ENCODE results near the gene SUGCT. TPM values are rescaled to one million over a fixed set of nuclear protein-coding genes. Genes with fewer than 3 reads are reported as not detected.

The SUGCT gene
- total RNA-seq, 1 experiment from 2014 or later: 4.6 TPM

GRCh38 chr7:40839881-40840280 is 705.1 kb downstream of the SUGCT start (continued):
- TF ChIP-seq TEAD4 (CRISPR knock-in tag; IDR thresholded peaks at IDR 0.05): no peak

DNA sequence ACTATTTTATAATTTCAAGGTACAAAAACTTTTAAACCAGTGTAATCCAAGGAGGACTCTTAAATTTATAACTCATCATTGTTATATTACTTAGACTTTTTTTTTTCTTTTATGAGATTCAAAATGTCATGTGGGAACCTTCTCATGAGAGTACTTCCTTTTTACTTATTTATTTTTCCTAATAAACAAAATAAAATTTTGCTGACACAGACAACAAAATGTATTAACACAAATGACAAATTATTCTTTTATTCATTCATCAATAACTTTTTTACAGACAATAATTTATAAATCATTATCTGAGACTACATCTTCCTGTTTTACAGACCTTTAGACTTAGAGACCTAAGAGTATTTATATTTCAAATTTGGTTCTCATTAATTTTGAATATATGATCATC is 706.2 kb downstream of the SUGCT start:
- ChIA-PET POLR2A (no interaction called here), CTCF (no interaction called here)
- peaks cover 9% of the 10 kb centered on the region for H3K36me3 Mint-ChIP-seq
- TF ChIP-seq ZNF263 (CRISPR knock-in tag; IDR thresholded peaks at IDR 0.05; ENCODE audit: low read depth): no peak
- TF ChIP-seq, protein P1, sequence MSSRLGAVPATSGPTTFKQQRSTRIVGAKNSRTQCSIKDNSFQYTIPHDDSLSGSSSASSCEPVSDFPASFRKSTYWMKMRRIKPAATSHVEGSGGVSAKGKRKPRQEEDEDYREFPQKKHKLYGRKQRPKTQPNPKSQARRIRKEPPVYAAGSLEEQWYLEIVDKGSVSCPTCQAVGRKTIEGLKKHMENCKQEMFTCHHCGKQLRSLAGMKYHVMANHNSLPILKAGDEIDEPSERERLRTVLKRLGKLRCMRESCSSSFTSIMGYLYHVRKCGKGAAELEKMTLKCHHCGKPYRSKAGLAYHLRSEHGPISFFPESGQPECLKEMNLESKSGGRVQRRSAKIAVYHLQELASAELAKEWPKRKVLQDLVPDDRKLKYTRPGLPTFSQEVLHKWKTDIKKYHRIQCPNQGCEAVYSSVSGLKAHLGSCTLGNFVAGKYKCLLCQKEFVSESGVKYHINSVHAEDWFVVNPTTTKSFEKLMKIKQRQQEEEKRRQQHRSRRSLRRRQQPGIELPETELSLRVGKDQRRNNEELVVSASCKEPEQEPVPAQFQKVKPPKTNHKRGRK (CRISPR knock-in tag; IDR thresholded peaks at IDR 0.05; ENCODE audit: borderline replicate concordance): no peak
- no peak for TF ChIP-seq TEAD1 (CRISPR knock-in tag; IDR thresholded peaks at IDR 0.05)
- no peak for TF ChIP-seq ZNF138 (CRISPR knock-in tag; conservative IDR thresholded peaks at IDR 0.05)
- TF ChIP-seq, protein P2, sequence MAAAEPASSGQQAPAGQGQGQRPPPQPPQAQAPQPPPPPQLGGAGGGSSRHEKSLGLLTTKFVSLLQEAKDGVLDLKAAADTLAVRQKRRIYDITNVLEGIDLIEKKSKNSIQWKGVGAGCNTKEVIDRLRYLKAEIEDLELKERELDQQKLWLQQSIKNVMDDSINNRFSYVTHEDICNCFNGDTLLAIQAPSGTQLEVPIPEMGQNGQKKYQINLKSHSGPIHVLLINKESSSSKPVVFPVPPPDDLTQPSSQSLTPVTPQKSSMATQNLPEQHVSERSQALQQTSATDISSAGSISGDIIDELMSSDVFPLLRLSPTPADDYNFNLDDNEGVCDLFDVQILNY (CRISPR knock-in tag; IDR thresholded peaks at IDR 0.05): no peak
- no peak for TF ChIP-seq MYBL2 (CRISPR knock-in tag; IDR thresholded peaks at IDR 0.05)
- TF ChIP-seq, protein P3, sequence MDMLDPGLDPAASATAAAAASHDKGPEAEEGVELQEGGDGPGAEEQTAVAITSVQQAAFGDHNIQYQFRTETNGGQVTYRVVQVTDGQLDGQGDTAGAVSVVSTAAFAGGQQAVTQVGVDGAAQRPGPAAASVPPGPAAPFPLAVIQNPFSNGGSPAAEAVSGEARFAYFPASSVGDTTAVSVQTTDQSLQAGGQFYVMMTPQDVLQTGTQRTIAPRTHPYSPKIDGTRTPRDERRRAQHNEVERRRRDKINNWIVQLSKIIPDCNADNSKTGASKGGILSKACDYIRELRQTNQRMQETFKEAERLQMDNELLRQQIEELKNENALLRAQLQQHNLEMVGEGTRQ (CRISPR knock-in tag; IDR thresholded peaks at IDR 0.05): no peak
- no peak for TF ChIP-seq GRHL2 (CRISPR knock-in tag; IDR thresholded peaks at IDR 0.05; ENCODE audit: insufficient replicate concordance, severe bottlenecking)
- no peak for TF ChIP-seq GABPB1 (CRISPR knock-in tag; IDR thresholded peaks at IDR 0.05)
- no peak for TF ChIP-seq SP1 (CRISPR knock-in tag; conservative IDR thresholded peaks at IDR 0.05)
- no peak for TF ChIP-seq ZNF219 (CRISPR knock-in tag; IDR thresholded peaks at IDR 0.05; ENCODE audit: borderline replicate concordance)
- TF ChIP-seq, protein P4, sequence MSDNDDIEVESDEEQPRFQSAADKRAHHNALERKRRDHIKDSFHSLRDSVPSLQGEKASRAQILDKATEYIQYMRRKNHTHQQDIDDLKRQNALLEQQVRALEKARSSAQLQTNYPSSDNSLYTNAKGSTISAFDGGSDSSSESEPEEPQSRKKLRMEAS (CRISPR knock-in tag; IDR thresholded peaks at IDR 0.05): no peak
- TF ChIP-seq, protein P5, sequence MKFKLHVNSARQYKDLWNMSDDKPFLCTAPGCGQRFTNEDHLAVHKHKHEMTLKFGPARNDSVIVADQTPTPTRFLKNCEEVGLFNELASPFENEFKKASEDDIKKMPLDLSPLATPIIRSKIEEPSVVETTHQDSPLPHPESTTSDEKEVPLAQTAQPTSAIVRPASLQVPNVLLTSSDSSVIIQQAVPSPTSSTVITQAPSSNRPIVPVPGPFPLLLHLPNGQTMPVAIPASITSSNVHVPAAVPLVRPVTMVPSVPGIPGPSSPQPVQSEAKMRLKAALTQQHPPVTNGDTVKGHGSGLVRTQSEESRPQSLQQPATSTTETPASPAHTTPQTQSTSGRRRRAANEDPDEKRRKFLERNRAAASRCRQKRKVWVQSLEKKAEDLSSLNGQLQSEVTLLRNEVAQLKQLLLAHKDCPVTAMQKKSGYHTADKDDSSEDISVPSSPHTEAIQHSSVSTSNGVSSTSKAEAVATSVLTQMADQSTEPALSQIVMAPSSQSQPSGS (CRISPR knock-in tag; IDR thresholded peaks at IDR 0.05; ENCODE audit: borderline replicate concordance, low read depth): no peak
- TF ChIP-seq CREM (CRISPR knock-in tag; IDR thresholded peaks at IDR 0.05): no peak
- TF ChIP-seq, protein P6, sequence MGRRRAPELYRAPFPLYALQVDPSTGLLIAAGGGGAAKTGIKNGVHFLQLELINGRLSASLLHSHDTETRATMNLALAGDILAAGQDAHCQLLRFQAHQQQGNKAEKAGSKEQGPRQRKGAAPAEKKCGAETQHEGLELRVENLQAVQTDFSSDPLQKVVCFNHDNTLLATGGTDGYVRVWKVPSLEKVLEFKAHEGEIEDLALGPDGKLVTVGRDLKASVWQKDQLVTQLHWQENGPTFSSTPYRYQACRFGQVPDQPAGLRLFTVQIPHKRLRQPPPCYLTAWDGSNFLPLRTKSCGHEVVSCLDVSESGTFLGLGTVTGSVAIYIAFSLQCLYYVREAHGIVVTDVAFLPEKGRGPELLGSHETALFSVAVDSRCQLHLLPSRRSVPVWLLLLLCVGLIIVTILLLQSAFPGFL (CRISPR knock-in tag; IDR thresholded peaks at IDR 0.05; ENCODE audit: borderline replicate concordance): no peak
- no peak for TF ChIP-seq SMAD4 (CRISPR knock-in tag; IDR thresholded peaks at IDR 0.05)
- TF ChIP-seq NR3C1 (CRISPR knock-in tag; conservative IDR thresholded peaks at IDR 0.05; ENCODE audit: low read depth): no peak
- TF ChIP-seq, protein P7, sequence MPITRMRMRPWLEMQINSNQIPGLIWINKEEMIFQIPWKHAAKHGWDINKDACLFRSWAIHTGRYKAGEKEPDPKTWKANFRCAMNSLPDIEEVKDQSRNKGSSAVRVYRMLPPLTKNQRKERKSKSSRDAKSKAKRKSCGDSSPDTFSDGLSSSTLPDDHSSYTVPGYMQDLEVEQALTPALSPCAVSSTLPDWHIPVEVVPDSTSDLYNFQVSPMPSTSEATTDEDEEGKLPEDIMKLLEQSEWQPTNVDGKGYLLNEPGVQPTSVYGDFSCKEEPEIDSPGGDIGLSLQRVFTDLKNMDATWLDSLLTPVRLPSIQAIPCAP (CRISPR knock-in tag; IDR thresholded peaks at IDR 0.05): no peak
- TF ChIP-seq ZNF416 (CRISPR knock-in tag; IDR thresholded peaks at IDR 0.05): no peak
- TF ChIP-seq, protein P8, sequence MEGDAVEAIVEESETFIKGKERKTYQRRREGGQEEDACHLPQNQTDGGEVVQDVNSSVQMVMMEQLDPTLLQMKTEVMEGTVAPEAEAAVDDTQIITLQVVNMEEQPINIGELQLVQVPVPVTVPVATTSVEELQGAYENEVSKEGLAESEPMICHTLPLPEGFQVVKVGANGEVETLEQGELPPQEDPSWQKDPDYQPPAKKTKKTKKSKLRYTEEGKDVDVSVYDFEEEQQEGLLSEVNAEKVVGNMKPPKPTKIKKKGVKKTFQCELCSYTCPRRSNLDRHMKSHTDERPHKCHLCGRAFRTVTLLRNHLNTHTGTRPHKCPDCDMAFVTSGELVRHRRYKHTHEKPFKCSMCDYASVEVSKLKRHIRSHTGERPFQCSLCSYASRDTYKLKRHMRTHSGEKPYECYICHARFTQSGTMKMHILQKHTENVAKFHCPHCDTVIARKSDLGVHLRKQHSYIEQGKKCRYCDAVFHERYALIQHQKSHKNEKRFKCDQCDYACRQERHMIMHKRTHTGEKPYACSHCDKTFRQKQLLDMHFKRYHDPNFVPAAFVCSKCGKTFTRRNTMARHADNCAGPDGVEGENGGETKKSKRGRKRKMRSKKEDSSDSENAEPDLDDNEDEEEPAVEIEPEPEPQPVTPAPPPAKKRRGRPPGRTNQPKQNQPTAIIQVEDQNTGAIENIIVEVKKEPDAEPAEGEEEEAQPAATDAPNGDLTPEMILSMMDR (IDR thresholded peaks at IDR 0.05): no peak
- H3K9me3 Mint-ChIP-seq: peaks cover 21% of the 10 kb centered on the region
- DNase-seq (ENCODE audit: low spot score): no peak
- H3K27ac Mint-ChIP-seq: no peak overlapping the region
- ATAC-seq: no peak
- H3K4me1 Mint-ChIP-seq: no peaks in the 10 kb centered on the region
- H3K27me3 Mint-ChIP-seq (ENCODE audit: low read depth): no peaks in the 10 kb centered on the region; the same call in 1 of the 2 replicates
- no peak overlapping the region for H3K4me3 Mint-ChIP-seq
